Astrocyte (in vitro differentiated cells and primary cell): ENCODE data around the gene MAP3K20.

ENCODE experiments used
- CTCF ChIP-seq: IDR thresholded peaks from 2 replicates; pipeline ENCODE4 v1.5.1; 2011; ENCODE audit warnings: low read depth, mild to moderate bottlenecking, inconsistent platforms, low read length, moderate library complexity; ENCODE audit not compliant: insufficient read depth
- EZH2 ChIP-seq: IDR thresholded peaks from 2 replicates; pipeline ENCODE4 v1.6.1; 2012; ENCODE audit warnings: mild to moderate bottlenecking, low read length, inconsistent platforms; ENCODE audit not compliant: insufficient read depth

DNA sequence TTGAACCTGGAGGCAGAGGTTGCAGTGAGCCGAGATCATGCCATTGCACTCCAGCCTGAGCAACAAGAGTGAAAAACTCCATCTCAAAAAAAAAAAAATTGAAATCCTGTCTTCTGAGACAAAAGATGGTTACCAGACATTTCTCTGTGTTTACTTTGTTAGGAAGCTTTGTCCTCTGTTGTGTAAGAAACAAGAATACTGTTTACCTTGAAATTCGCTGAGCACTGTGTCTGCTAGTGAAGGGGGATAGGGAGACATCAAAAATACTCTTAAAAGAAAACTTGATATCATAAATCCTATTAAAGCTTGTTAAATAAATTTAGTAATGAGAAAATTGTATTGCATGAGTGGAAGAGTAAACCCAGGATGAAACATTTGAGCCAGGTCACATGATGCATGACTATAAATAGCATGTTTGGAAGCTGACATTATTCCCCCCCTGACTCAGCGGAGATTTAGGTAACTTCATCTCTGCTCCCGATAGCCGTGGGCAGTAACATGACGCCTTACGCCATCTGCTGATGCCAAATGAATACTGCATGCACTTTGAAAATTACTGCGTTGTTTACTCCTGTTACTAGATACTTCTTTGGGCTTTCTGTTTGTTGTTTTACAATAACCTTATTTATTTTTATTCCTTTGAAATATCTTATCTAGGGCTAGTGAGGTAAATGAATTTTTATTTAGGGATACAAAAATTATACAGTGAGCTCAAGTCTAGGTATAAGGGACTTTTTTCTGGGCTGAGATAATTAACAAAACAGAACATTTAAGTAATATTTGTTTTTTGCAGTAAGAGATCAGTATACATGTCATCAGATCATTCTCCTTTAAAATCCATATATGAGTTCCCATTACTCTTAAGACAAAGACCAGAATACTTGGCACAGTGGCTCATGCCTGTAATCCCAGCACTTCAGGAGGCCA, 134.9 kb downstream of the MAP3K20 start:
- TF ChIP-seq EZH2 (no peak), CTCF (peak; percentile 99)
